Right renal cortex interstitium (tissue), 3 donors: ENCODE measurements around the gene NINJ2. TPM values are rescaled to one million over a fixed set of nuclear protein-coding genes. Genes with fewer than 3 reads are reported as not detected.

Source experiments
- DNase-seq, 3 donors: peaks; one replicate each; pipeline ENCODE4 v3.0.0-alpha.2; 2013; ENCODE audit warnings: low read depth in 3 of 3, low spot score in 2 of 3
- polyA plus RNA-seq, 3 donors: library from polyadenylated mRNA; unstranded; fragments of 120-200 nt; gene quantifications; one replicate each; pipeline ENCODE4 v1.2.1, GENCODE V29; 2013; ENCODE audit not compliant: insufficient read length in 3 of 3

NINJ2 gene
- polyA plus RNA-seq, 3 donors: 1.2 to 1.6 (median 1.6) TPM

GRCh38 chr12:536751-537245, 126.4 kb downstream of the NINJ2 start:
- no peak for DNase-seq

- no peak for DNase-seq
These were observed 127.8 kb downstream of the NINJ2 start for GRCh38 chr12:535396-535795.

- DNase-seq: no peak
These were observed 129.0 kb downstream of the NINJ2 start for GRCh38 chr12:534216-534615.

GRCh38 chr12:533718-534117, 129.5 kb downstream of the NINJ2 start:
- DNase-seq: no peak

- DNase-seq: no peak
These were observed 130.2 kb downstream of the NINJ2 start for GRCh38 chr12:532908-533565.

GRCh38 chr12:531951-532585, 131.2 kb downstream of the NINJ2 start:
- DNase-seq: no peak

- DNase-seq: no peak
These were observed 132.4 kb downstream of the NINJ2 start for GRCh38 chr12:530821-531220.

- no peak for DNase-seq
These were observed 132.9 kb downstream of the NINJ2 start for GRCh38 chr12:530308-530707.

GRCh38 chr12:527729-528128, 135.5 kb downstream of the NINJ2 start:
- DNase-seq: no peak

GRCh38 chr12:527241-527640, 136.0 kb downstream of the NINJ2 start:
- DNase-seq: no peak

- DNase-seq: no peak
These were observed 137.2 kb downstream of the NINJ2 start for GRCh38 chr12:526089-526488.

- no peak for DNase-seq
These were observed 138.9 kb downstream of the NINJ2 start for GRCh38 chr12:524167-524951.

- no peak for DNase-seq
These were observed 140.4 kb downstream of the NINJ2 start for GRCh38 chr12:522692-523378.

GRCh38 chr12:520119-520518, 143.1 kb downstream of the NINJ2 start:
- DNase-seq: no peak

- no peak for DNase-seq
These were observed 145.7 kb downstream of the NINJ2 start for GRCh38 chr12:517538-517937.

Other genes starting within 250 kb of the NINJ2 start
- gene B4GALNT3, start 203.5 kb downstream of the NINJ2 start, polyA plus RNA-seq: 10 to 100 TPM; 14.2 to 16.8 (median 14.6) TPM
- gene WNK1, start 89.1 kb upstream of the NINJ2 start, polyA plus RNA-seq: 100 to 1,000 TPM in 2 of 3 donors, 10 to 100 TPM in 1; 98.8 to 120 (median 116) TPM